GM21390 (cell line): Measurements from ENCODE around the gene TUSC2.
"Not testable (repeated sequence)": the region's sequence is repeated elsewhere in the genome, so short reads cannot be mapped to it uniquely, and the experiment has no call there.

Source experiments
- ATAC-seq: cut with Tn5 transposase; IDR thresholded peaks from one replicate; pipeline ENCODE4 v1.9.1; 2021; ENCODE audit not compliant: unreplicated experiment

Gene TUSC2

DNA sequence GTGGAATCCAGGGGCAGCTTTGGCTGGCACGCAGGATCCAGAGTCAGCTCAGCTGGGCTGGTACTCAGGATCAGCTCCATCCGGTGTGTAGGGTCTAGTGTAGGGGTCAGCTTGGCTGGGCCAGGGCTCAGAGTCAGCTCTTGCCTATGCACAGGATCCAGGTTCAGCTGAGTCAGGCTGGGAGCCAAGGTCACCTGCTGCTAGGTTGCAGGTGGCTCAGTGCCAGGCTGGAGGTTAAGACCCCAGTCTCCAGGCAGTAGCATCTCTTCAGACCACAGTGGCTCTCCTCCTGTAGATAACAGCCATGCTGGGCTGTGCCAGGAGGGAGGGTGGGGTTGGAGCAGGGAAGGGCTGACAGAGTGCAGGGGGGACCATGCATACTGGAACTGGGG is 30.6 kb downstream of the TUSC2 start:
- no peak for ATAC-seq

DNA sequence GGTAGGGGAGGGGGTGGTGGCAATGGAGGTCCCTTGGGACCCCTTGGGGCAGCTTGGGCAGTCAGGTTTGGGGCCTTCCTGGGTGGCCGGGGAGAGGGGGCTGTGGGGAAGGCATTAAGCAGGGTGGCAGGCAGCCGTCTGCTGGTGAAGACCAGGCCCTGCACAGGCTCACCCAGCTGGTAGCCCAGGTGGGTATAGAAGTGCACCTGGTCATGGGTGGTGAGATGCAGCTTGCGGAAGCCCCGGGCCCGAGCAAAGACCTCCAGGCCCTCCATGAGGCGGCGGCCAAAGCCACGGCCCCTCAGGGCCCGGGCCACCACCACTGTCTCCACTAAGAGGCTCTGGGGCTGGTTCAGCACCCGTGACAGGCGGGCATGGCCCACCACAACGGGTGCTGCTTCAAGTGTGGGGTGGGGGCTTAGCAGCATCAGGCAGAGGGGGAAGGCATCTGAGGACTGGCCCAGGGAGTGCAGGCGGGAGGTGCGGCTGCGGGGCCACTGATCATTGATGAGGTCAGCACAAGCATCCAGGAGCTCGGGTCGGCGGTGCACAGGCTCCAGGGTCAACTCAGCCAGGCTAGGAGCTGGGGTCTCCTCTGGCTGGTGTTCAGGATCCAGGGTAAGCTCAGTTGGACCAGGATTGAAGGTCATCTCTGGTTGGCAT is 31.2 kb downstream of the TUSC2 start:
- no peak for ATAC-seq

DNA sequence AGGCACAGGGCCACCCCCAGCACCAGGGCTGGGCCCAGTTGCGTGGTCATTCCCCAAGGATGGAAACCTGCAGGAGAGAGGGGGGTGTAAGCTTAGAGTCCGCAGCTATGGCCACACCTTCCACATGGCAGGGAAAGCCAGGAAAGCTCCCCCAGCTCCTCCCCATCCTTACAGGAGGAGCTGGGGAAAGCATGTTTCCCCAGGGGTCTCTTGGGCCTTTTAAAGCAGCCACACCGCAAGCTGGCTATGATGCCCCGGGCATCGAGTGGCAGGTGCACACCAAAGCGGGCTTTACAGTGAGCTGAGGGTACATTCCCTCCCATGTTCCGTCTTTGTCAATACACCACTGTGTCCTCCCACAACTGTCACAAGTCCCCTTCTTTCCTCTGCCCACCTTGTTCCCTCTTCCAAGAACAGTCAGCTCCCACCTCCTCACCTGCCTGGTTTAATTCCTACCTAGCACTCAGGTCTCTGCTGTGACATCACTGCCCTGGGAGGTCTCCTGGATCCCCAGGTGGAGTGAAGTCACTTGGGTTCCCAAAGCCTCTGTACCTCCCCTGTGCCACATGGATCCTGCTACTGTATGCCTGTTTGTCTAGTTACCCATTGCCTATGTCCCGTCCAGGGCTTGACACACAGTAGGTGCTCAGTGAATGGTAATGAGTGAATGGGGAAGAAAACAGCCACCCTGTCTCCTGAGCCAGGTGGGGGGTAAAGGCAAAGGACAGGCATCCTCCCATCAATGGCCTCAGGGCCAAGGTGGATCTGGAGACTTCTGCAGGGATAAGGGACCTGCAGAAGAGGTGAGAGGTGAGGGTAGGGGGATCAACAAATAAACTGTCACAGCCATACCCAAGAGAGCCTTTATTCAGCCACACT is 32.2 kb downstream of the TUSC2 start:
- ATAC-seq: no peak

DNA sequence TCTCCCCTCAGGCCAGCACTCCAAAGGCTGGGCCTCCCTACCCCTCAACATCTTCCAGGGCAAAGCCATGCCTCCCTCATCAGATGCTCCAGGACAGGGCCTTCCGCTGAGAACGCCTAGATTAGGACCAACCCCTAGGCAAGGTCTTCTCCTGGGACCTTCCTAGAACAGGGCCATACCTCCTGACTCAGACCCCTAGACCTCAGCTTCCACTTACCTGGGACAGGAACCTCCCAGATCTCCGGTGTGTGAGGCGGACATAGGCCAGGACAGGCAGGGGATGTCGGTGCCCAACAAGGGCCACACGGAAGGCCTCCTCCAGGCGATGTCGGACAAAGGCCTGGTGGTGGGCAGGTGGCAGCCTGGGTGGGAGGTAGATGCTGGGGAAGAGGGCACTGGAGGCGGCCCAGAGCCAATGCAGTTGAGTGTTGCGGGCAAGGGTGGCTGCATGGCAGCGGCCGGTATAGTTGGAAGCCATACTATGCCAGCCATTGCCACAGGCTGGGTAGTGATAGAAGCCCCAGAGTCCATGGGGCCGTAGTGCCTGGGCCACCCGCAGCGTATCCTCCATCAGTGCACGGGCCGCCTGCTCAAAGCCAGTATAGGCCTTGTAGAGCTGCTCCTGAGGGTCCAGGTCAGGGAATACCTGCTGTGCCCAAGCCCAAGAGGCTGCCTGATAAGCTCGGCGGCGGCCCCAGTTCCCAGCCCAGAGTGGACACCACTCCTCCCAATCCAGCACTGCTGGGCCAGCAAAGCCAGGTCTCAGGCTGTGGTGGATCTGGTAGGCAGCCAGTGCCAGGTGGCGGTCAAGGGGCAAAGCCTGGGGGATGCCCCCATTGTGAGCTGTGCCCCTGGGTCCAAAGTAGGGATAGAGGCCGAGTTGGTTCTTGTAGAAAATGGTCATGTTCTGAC is 33.3 kb downstream of the TUSC2 start:
- no peak for ATAC-seq

DNA sequence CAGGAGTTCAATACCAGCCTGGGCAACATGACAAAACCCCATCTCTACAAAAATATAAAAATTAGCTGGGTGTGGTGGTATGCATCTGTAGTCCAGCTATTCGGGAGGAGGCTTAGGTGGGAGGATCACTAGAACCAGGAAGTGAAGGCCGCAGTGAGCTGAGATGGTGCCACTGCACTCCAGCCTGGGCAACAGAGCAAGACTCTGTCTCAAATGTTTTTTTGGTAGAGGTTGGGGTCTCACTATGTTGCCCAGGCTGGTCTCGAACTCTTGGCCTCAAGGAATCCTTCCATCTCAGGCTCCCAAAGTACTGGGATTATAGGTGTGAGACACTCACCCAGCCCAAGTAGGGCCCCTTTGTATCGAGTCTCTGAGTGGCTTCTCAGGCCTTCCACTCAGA is 33.9 kb downstream of the TUSC2 start:
- no peak for ATAC-seq

DNA sequence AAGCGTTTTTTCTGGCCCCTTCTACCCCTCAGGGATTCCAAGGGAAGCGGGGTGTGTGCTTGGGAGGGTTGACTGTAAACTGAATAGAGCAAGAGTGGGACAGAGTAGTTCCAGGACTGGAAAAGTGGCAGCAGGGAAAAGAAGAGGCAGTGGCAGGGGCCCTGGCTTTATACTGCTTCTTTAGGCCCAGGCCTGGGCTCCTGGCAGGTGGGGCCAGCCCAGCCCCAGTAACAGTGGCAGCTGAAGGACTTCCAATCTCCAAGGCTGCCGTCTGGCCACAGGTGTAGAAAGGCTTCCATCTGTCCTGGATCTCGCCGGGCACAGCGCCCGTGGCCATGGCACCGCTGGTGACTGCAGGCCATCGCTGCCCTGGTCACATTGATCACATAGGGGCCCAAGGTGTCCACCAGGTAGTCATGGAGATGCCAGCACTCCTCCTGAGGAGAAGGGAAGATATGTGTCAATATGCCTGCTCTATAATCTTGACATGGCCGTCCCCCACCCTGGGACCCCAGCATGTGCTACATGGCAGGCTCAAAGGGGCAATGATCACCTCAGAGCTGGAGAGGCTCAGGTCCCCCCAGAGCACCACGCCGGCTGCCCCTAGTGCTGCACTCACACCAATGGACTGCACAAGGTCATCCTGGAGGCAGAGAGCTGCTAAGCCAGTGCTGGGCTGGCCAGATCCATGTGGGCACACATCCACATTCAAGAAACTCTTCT is 34.8 kb downstream of the TUSC2 start:
- no peak for ATAC-seq

DNA sequence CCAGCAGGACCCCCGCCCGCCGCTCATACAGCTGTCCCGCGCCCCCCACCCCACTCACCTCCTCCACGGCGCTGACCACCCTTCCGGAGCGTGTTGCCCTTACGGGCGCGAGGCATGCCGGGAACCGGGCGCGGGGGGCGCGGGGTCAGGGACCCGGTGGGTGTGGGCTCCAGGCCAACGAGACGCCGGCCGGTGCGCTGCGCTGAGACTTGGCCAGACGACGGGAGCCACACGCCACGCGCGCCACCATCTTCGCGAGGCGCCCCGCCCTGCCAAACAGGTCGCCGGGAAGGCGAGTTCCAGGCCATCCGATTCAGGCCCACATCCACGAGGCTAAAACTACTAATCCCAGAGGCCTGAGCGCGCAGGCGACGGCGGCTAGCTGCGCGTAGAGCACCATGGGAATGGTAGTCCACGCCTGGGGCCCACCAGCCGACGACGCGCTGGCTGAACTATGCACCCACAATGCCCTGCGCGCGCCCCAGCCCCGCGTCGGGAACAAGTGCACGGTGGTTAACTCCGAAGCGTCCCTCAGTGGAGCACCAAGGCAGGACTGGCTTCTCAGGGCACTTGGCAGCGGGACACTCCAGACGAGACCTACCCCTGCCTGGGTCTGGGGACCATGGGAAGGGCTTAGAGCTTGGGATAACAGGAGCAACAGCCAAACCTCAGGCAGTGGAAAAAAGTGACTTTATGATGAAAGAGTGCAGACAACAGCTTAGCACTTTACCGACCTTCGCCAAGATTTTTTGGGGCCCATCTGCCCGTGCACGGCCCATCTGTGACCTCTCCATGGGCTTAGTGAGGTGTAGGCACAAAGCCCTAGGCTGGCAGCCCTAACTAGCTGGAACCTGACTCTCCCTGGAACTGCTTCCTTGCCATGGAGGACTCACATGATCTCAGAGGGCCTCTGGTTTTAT is 35.6 kb downstream of the TUSC2 start, which contains the start of gene IFRD2:
IFRD2 (minus strand) TSS at position 271 of the 920 bp plus-strand sequence; CDS start at position 116, 155 bp downstream.
- peak; percentile 94 for ATAC-seq

DNA sequence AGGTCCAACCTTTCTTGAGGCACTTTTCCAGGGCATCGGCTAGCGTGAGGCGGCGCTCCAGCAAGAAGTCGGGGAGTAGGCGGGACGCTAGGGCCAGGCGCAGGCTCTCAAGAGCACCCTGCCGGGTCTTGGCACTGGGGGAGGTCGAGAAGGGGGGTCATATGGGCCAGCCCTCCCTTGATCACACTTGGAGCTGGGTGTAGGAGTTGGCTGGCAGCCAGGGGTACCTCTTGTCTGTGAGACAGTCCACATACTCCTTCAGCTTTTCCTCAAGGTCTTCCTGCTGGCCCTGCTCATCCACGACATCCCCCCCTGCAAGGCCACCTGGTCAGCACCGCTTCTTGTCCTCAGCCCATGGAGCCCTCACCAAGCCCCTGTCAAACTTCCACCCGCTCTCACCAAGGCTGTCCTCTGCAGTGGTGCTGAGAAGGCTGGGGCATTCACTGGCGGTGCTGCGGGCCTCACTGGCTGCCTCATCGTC is 37.8 kb downstream of the TUSC2 start:
- no peak for ATAC-seq

DNA sequence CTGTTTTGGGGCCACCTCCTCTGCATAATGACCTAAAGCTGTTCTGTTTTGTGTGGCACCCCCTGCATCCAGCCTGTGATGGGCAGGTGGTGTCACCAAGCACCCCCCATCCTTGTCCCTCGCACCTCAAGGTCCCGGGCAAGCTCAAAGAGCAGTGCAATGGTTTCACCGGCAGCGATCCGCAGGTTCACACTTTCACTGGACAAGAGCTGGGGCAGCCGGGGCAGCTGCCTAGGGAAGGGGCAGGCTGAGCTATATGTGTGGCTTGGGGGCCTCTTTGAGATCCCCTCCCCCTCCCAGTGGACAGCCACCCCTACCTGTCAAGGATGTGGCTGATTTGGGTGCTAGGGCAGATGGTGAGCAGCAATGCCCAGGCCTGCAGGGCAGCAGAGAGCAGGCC is 38.9 kb downstream of the TUSC2 start:
- no peak for ATAC-seq

DNA sequence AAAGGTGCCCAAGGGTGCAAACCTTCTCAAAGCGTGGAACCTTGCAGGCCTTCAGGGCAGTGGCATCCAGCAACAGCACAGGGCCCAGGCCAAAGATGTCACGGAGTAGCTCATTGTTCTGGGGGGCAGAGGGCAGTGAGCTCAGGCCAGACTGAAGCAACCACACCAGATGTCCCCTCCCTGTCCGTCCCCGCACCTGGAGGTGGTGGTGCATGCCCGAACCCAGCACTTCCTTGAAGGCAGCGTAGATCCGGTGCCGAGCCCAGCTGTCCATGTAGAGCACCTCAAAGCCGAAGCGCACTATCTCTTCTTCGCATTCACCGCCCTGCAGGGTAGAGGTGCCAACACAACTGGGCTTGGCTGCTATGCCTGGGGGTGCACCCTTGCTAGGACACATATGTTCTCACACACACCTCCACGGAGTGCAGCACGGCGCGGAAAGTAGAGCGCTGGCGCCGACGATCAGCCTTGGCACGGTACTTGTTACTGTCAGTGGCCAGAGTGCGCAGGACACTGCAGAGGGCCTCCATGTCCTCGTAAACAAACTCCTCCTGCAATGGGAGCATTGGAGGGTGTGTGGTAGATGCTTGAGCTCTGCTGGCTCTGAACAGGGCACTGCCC is 39.5 kb downstream of the TUSC2 start:
- ATAC-seq: no peak

DNA sequence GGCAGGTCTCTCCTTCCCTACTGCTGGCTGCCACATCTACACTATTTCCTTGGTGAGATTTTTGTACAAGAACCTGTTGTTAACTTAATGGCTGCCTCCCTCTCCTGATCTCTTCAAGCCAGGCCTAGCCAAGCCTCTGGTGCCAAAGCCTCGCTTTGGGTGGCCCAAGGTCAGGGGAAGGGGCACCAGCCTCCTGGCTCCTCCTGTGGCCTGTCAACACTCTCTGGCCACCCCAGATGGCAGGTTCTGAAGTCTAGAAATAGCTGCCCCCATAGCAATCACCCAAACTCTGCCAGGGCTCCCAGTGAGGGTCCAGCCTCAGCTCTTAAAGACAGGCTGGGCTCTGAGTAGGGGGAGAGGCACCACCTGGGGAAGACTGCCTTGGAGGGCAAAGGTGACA is 40.8 kb downstream of the TUSC2 start:
- no peak for ATAC-seq

DNA sequence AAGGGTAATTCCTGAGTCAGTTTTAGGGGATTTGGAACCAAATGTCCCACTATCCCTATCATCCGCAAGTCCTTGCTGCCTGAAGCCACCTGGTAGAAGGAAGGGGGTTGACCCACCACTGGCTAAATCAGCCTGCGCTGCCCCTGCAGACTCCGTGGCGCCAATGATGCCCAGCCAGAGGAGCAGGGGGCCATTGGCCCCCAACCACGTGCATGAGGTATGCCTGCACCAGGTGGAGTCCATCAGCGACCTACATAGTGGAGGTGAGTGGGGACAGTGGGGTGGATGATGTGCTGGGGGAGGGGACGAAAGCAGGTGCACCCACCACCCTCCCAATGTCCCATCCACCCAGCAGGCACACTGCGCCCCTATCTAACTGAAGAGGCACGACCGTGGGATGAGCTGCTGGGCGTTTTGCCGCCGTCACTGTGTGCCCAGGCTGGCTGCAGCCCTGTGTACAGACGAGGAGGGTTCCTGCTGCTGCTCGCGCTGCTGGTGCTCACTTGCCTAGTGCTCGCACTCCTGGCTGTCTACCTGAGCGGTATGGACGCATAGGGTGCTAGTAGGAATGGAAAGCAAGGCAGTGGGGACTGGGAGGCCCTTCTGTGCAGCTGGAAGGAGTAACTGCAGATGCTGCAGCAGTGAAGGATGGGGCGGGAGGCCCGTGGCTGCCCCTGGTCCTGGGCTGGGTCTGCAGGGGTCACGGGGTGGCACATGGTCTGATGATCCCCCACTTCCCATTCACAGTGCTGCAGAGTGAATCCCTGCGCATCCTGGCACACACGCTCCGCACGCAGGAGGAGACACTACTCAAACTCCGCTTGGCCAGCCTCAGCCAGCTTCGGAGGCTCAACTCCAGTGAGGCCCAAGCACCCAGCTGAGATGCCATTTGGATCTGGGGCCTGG is 41.4 kb downstream of the TUSC2 start:
- no peak for ATAC-seq

DNA sequence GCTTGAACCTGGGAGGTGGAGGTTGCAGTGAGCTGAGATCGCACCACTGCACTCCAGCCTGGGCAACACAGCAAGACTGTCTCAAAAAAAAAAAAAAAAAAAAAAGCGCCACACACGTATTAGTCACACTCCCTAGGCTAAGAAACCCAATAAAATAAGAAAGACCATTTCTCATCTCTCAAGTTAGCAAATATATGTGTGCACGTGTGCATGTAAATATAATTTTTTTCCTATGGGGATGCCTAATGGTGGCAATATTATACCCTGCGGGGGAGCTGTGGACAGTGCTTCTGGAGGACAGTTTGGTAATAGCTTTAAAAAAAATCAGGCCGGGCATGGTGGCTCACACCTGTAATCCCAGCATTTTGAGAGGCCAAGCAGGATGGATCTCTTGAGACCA is 43.9 kb downstream of the TUSC2 start:
- ATAC-seq: not testable (repeated sequence)

DNA sequence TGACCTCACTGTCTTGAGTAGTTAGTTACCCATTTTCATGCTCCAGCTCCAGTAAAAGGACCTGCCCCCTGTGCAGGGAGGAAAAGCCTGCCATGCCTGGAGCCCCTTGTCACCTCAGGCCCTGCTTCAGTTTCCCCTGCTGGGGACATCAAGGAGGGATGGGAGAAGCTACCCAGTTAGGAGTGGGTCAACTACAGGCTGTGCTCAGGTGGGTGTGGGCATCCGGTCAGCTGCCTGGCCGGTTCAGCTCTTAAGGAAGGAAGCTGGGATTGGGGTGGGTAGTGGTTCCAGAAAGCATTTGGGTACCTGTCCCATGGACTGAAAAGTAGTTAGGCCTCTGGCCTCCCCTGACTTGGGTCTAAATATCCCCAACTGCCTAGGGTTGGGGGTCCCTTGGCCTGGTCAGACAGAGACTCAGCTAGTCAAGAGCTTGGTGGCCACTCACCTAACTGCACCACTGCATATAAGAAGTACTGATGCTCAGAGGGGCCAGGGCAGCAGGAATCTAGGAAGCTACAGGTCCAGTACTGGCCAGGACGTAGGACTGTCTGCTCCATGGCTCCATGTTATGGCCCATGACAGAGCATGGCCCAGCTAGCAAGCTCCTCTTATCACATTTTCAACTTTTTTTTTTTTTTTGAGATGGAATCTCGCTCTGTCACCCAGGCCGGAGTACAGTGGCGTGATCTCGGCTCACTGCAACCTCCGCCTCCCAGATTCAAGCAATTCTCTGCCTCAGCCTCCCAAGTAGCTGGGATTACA is 48.6 kb downstream of the TUSC2 start:
- no peak for ATAC-seq

DNA sequence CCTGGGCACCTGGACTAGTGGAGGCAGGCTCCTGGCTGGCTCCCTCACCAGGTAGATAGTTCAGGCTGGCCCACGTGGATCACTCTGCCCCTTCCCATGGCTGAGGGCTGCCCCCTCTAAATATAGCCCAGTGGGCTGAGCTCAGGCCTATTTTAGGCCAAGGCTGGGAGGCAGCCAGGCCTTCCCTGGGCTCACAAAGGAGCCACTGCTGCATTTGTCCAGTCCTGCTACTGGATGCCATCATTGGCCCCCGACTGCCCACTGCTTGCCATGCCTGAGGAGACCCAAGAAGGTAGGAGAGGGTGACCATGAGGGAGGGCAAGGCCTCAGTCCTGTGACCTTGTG is 49.2 kb downstream of the TUSC2 start, which contains the start of gene LSMEM2:
LSMEM2 (plus strand) TSS at position 208 of the 345 bp plus-strand sequence; CDS start at position 235, 27 bp downstream.
- ATAC-seq: no peak

DNA sequence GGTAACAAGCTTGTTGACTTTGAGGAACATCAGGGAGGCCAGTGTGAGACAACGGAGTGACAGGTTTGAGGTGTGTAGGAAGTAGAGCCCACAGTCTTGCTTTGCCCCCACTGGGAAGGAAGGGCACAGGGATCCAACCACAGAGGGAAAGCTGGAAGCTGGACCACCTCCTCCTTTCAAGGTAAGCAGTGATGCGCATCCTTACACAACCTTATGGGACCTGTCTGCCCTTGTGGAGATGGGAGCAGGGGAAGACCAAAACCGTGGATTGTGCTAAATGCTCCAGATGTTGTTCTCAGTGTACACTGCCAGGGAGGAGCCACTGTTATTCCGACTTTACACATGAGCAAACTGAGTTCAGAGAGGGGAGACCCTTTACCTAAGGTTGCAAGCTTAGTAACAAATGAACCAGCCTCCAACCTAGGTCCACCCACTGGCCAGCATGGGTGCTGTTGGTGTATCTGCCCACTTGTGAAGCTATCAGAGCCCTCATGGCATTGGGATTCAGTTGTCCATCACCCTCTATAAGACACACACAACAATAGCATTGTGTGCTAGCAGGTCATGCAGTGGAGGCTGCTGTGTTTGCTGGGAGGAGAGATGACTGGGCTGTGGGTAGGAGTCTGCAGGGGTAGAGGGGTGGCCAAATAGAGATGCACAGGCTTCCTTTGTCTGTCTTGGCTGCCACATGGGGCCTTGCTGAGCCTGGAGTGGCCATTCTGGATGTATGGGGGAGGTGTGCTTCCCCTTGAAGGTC is 49.7 kb downstream of the TUSC2 start:
- ATAC-seq: no peak

DNA sequence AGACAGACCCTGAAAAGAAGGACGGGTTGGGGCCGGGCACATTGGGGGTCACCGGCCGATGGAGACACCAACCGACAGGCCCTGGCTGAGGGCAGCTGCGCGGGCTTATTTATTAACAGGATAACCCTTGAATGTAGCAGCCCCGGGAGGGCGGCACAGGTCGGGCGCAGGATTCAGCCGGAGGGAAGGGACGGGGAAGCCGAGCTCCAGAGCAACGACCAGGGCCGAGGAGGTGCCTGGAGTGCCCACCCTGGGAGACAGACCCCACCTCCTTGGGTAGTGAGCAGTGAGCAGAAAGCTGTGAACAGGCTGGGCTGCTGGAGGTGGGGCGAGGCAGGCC is 51.3 kb downstream of the TUSC2 start:
- ATAC-seq: no peak
